ENCODE results near the gene TTC21A.

- no peak for TF ChIP-seq CTCF (IDR thresholded peaks at IDR 0.05)
- TF ChIP-seq POLR2A (IDR thresholded peaks at IDR 0.05): no peak
Observed at GRCh38 chr3:39075910-39076309, 31.6 kb upstream of the TTC21A start.
